ENCODE data around the gene CXCL17.

CXCL17 gene

DNA sequence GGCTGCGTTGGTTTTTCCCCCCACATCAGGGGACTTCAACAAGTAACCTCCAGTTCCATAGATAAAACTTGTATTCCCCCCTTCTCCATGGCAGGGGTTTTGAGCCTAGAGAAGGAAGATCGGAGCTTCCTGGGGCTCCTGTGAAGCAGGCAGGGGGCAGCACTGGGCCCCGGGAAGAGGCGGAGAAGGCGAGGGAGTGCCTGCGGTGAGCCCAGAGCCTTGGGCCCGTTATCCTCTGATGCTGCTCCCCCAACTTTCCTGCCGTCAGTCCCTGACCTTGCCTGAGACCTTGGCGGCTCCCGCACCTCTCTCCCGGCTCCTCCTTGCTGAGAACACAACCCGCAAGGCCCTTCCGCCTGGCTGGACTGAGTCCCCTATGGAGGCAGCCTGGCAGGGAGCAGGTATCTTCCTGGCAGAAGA lies 18.0 kb downstream of the CXCL17 start:
- Histone ChIP-seq H3K4me3 (ENCODE audit: severe bottlenecking) (no peak overlapping the region), H3K36me3 (ENCODE audit: low read depth) (no peaks in the 10 kb centered on the region), H3K9me3 (ENCODE audit: severe bottlenecking) (no peaks in the 10 kb centered on the region), H3K4me1 (ENCODE audit: insufficient read depth, poor library complexity, severe bottlenecking) (peaks cover 28% of the 10 kb centered on the region), H3K27ac (ENCODE audit: poor library complexity, severe bottlenecking) (no peak overlapping the region), H3K27me3 (ENCODE audit: insufficient read depth, poor library complexity, severe bottlenecking) (no peaks in the 10 kb centered on the region)
- TF ChIP-seq, protein P1, sequence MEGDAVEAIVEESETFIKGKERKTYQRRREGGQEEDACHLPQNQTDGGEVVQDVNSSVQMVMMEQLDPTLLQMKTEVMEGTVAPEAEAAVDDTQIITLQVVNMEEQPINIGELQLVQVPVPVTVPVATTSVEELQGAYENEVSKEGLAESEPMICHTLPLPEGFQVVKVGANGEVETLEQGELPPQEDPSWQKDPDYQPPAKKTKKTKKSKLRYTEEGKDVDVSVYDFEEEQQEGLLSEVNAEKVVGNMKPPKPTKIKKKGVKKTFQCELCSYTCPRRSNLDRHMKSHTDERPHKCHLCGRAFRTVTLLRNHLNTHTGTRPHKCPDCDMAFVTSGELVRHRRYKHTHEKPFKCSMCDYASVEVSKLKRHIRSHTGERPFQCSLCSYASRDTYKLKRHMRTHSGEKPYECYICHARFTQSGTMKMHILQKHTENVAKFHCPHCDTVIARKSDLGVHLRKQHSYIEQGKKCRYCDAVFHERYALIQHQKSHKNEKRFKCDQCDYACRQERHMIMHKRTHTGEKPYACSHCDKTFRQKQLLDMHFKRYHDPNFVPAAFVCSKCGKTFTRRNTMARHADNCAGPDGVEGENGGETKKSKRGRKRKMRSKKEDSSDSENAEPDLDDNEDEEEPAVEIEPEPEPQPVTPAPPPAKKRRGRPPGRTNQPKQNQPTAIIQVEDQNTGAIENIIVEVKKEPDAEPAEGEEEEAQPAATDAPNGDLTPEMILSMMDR (IDR thresholded peaks at IDR 0.05; ENCODE audit: poor library complexity, severe bottlenecking), result no peak
- ATAC-seq (ENCODE audit: low read depth) (no peak), DNase-seq (ENCODE audit: low spot score) (no peak)

DNA sequence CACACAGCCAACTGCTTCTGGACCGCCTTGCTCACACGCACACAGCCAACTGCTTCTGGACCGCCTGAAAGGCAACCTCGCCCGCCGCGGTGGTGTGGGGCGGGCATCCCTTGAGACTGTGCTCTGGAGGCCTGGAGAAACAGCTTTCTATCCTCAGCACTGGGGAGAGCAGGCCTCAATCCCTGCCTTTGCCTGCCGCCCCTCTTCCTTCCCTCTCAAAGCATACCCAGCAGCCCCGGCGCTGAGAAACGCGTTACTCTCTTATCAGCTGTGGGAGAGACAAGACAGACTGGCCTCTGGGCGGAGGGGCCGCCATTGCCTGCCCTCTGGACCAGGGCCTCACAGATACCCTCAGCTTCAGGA lies 18.4 kb downstream of the CXCL17 start:
- Histone ChIP-seq H3K9me3 (ENCODE audit: severe bottlenecking) (no peaks in the 10 kb centered on the region), H3K4me3 (ENCODE audit: severe bottlenecking) (no peak overlapping the region), H3K36me3 (ENCODE audit: low read depth) (no peaks in the 10 kb centered on the region), H3K27me3 (ENCODE audit: insufficient read depth, poor library complexity, severe bottlenecking) (no peaks in the 10 kb centered on the region), H3K27ac (ENCODE audit: poor library complexity, severe bottlenecking) (no peak overlapping the region), H3K4me1 (ENCODE audit: insufficient read depth, poor library complexity, severe bottlenecking) (peaks cover 28% of the 10 kb centered on the region)
- TF ChIP-seq, protein P1 (IDR thresholded peaks at IDR 0.05; ENCODE audit: poor library complexity, severe bottlenecking), result no peak
- ATAC-seq (ENCODE audit: low read depth) (no peak), DNase-seq (ENCODE audit: low spot score) (no peak)

DNA sequence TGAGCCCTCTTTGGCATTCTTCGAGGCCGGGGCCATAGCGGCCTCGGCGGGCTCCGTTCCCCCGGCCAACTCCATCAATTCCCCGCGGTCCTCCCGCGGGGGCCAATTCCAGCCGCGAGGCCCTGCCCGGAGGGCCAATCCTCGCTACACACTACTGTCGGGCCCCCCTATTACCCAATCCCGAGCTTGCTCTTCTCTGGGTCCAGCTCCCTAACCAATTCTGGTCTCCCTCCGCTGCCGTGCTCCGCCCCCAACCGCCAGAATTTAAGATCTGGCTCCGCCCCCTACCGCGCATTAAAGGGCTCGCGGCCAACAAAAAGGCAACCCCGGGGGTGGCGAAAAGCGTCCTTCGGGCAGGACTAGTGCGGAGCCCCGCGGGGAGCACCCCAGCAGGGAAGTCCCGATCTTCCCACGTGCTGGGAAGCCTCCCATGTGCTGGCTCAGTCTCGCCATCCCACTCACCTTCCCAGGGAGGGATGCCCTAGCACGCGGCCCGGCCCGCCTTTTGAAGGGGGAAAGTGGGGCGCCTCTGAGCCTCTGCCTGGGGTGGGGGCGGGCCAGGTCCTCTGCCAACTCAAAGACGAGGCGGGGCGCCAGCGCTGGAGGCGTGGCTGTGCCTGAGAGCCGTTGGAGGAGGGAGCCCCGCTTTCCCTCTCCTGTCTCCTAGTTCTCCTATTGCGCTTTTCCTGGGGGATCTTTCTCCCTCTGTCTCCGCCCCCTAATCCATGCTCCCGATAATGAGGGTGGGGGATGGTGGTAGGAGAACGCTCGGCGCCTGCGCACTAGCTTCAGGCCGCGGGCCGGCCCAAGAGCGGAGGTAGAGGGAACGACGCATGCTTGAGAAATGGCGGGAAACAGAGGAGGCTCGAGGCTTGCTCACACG lies 19.0 kb downstream of the CXCL17 start:
- Histone ChIP-seq H3K9me3 (ENCODE audit: severe bottlenecking) (no peaks in the 10 kb centered on the region), H3K4me1 (ENCODE audit: insufficient read depth, poor library complexity, severe bottlenecking) (peaks cover 28% of the 10 kb centered on the region), H3K4me3 (ENCODE audit: severe bottlenecking) (peak overlapping the region; percentile 64), H3K27me3 (ENCODE audit: insufficient read depth, poor library complexity, severe bottlenecking) (no peaks in the 10 kb centered on the region), H3K27ac (ENCODE audit: poor library complexity, severe bottlenecking) (peak overlapping the region; percentile 83), H3K36me3 (ENCODE audit: low read depth) (no peaks in the 10 kb centered on the region)
- TF ChIP-seq, protein P1 (IDR thresholded peaks at IDR 0.05; ENCODE audit: poor library complexity, severe bottlenecking), result no peak
- ATAC-seq (ENCODE audit: low read depth) (peak; percentile 85), DNase-seq (ENCODE audit: low spot score) (peak; percentile 95)

DNA sequence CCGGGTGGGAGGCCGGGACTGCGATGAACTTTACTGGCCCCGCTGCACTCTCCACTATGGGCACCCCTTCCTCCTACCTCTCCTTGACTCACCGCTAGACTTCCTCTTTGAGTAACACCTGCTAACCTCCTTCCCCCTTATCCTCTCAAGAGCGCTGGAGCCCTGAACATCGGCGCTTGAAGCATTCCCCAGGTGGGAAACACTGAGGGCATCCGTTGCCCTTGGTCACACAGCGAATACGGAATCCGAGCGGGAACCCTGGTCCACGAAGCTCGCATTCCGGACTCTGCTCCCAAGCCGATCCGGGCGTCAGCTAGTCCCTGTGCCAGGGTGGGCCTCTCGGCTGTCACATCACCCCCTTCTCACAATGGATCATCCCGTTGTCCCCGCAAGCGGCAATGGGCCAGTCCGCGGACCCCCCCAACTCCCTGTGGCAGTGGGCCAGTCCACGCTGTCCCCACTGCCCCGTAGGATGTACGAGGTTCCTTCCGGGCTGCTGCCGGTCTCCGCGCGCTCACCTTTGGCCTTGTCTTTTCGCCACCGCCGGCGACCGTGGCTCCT lies 19.8 kb downstream of the CXCL17 start:
- Histone ChIP-seq H3K4me3 (ENCODE audit: severe bottlenecking) (peak overlapping the region; percentile 64), H3K4me1 (ENCODE audit: insufficient read depth, poor library complexity, severe bottlenecking) (peaks cover 28% of the 10 kb centered on the region), H3K36me3 (ENCODE audit: low read depth) (peaks cover 3% of the 10 kb centered on the region; the same call in 1 of the 2 replicates), H3K9me3 (ENCODE audit: severe bottlenecking) (no peaks in the 10 kb centered on the region), H3K27me3 (ENCODE audit: insufficient read depth, poor library complexity, severe bottlenecking) (no peaks in the 10 kb centered on the region), H3K27ac (ENCODE audit: poor library complexity, severe bottlenecking) (peak overlapping the region; percentile 83)
- TF ChIP-seq, protein P1 (IDR thresholded peaks at IDR 0.05; ENCODE audit: poor library complexity, severe bottlenecking), result no peak
- ATAC-seq (ENCODE audit: low read depth) (peak; percentile 40), DNase-seq (ENCODE audit: low spot score) (no peak)

All from RWPE2 (cell line).